Measurements from ENCODE around the gene SP8. TPM values are rescaled to one million over a fixed set of nuclear protein-coding genes. Genes with fewer than 3 reads are reported as not detected.

SP8 gene
- total and polyA plus RNA-seq, 3 donors from 2014 or later, result 0.26 to 2.2 (median 2.1) TPM

DNA sequence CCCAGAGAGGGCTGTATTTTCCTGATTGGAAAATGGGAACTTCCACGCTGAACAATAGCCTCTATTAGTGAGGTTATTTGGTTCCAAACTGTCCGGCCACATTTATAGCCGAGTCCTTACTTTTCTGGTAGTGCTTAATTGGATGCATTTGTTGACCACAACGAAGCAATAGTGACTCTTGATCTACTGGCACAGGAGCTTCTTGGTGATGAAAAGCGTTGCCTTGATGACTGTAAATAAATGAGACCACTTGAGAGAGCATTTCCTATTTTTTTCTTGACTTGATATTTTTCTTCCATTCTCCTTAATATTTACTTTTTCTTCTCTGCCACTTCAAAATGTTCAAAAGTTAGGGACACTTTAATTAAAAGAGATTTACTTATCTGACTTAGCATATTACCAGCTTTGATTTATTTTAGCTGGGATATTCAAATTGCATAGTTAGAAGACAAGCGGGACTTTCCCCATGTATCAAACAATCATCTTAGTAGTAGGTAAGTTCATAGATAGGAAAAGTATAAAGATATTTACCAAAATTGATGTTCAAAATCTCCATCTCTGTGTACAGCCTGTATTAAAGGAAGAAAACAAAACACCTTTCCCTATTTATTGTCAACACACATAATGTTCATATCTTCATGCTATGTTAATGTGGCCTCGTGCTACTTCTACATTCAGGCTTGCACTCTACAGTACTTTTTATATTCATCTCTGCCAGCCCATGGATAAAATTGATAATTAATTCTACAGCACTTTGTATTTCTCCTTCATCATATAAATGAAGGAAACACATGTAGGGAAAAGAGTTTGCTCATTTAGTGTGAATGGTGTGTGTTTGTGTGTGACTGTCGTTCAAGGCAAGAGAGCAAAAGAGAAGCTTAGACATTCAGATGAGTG, 5.1 kb upstream of the SP8 start:
- intact Hi-C loops (cut with DNase I; ENCODE audit: low total_unique reads), result no loop called here
- Histone ChIP-seq H3K27me3 (peaks cover 7% of the 10 kb centered on the region), H3K27ac (no peak overlapping the region), H3K9me3 (no peaks in the 10 kb centered on the region), H3K4me3 (no peak overlapping the region), H3K36me3 (ENCODE audit: low read depth, missing control alignments) (no peaks in the 10 kb centered on the region), H3K4me1 (no peaks in the 10 kb centered on the region)
- TF ChIP-seq, protein P1, sequence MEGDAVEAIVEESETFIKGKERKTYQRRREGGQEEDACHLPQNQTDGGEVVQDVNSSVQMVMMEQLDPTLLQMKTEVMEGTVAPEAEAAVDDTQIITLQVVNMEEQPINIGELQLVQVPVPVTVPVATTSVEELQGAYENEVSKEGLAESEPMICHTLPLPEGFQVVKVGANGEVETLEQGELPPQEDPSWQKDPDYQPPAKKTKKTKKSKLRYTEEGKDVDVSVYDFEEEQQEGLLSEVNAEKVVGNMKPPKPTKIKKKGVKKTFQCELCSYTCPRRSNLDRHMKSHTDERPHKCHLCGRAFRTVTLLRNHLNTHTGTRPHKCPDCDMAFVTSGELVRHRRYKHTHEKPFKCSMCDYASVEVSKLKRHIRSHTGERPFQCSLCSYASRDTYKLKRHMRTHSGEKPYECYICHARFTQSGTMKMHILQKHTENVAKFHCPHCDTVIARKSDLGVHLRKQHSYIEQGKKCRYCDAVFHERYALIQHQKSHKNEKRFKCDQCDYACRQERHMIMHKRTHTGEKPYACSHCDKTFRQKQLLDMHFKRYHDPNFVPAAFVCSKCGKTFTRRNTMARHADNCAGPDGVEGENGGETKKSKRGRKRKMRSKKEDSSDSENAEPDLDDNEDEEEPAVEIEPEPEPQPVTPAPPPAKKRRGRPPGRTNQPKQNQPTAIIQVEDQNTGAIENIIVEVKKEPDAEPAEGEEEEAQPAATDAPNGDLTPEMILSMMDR (IDR thresholded peaks at IDR 0.05), result no peak
- no peak for TF ChIP-seq POLR2A (IDR thresholded peaks at IDR 0.05)
- WGBS, 2 donors, result 11 to 13% methylated on average over 8 of the region's 8 CpGs
- DNase-seq, result no peak

DNA sequence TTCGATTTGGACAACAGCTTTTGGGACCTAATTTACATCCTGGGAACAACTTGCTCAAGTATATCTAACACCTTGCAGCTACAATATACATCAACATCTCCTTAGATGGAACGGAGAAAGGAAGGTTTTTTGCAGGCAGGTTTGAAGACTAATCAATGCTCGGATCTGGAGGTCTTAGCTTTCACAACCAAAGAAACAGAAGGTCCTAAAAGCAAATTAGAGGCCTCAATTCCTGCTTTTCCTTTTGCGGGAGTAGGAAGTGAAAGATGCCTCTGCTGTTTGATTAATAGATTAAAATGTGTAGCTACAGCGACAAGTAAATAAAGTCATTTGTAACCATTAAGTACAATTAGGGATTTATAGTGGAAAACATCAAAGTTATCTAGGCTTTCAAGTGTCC, 3.7 kb upstream of the SP8 start:
- no peak for DNase-seq
- no peak overlapping the region for H3K4me3 ChIP-seq
- intact Hi-C loops (cut with DNase I; ENCODE audit: low total_unique reads), result no loop called here

DNA sequence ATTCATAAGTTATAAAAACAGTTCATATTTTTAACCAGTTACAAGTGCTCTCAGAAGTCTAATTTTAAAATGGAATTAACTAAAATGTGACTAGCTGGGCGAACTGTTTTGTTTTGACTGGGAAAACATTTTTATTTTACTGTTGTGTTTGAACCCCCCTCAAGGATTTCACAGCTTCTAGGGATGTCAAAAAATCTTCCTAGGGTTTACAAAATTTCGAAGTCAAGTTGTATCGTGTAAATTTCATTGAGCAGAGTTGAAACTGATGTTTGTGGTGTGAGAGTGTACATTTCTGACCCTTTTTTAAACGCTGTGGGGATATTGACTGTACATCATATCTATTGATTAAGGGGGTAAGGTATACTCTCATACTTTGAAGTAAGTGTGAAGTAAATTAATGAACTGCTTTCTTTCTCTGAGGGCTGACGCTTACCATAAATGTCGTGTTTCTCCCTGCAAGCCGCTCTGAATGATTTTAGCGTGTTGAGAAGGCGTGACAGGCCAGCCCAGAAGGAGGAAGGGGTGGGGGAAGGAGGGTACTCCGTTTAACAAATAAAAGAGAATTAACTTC, 1.8 kb upstream of the SP8 start:
- Histone ChIP-seq H3K9me3 (no peaks in the 10 kb centered on the region), H3K36me3 (ENCODE audit: low read depth, missing control alignments) (no peaks in the 10 kb centered on the region), H3K27ac (no peak overlapping the region), H3K4me1 (peaks cover 6% of the 10 kb centered on the region), H3K4me3 (no peak overlapping the region), H3K27me3 (peaks cover 7% of the 10 kb centered on the region)
- WGBS, 2 donors, result 17 to 19% methylated on average over 10 of the region's 10 CpGs
- intact Hi-C loops (cut with DNase I; ENCODE audit: low total_unique reads), result no loop called here
- TF ChIP-seq, protein P1 (IDR thresholded peaks at IDR 0.05), result no peak
- no peak for TF ChIP-seq POLR2A (IDR thresholded peaks at IDR 0.05)
- no peak for DNase-seq

More for the DNA sequence above, 3.7 kb upstream of the SP8 start:
- Histone ChIP-seq H3K4me1 (peaks cover 6% of the 10 kb centered on the region), H3K9me3 (no peaks in the 10 kb centered on the region), H3K36me3 (ENCODE audit: low read depth, missing control alignments) (no peaks in the 10 kb centered on the region), H3K27ac (no peak overlapping the region), H3K27me3 (peaks cover 7% of the 10 kb centered on the region)
- no peak for TF ChIP-seq POLR2A (IDR thresholded peaks at IDR 0.05)
- TF ChIP-seq, protein P1 (IDR thresholded peaks at IDR 0.05), result no peak
- WGBS, 2 donors, result 3 to 7% methylated on average over 5 of the region's 5 CpGs

DNA sequence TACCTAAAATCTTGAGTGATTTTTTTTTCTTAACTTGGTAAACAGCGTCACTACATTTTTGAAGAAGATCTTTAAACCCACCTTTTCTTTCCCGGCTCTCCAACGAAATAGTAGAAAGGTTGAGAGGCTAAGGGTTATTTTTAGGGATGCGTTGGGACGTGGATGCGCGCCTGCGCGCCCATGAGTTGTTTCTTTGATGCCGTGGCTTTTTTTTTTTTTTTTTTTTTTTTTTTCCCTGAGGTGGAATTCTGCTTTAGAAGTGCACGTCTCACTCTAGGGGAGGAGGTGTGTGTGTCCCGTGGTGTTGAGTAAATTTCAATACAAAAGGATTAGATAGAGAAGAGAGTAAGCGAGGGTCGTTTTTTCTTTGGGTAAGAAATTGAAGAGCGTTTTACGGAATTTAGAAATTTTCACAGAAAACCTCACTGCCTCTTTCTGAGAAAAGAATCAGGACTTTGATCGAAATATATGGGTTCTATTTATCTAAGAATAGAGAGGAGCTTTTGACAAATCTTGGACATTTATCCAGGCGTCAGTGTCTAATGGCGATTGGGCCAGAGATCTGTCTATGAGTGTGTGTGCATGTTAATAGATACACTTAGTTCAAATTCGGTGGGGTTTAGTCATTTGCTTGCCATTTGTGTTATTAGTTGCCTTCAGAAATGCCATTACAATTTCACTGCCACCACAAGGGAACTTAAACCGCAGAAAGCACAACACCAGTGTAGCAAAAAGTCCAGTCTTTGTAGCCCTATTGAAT, 1.2 kb upstream of the SP8 start:
- Histone ChIP-seq H3K4me3 (peak overlapping the region in 1 of 2 donors; percentile 56), H3K4me1 (peaks cover 6% of the 10 kb centered on the region), H3K27me3 (peaks cover 7% of the 10 kb centered on the region), H3K9me3 (no peaks in the 10 kb centered on the region), H3K36me3 (ENCODE audit: low read depth, missing control alignments) (no peaks in the 10 kb centered on the region), H3K27ac (no peak overlapping the region)
- WGBS, 2 donors, result 8 to 9% methylated on average over 21 of the region's 21 CpGs
- no peak for DNase-seq
- intact Hi-C loops (cut with DNase I; ENCODE audit: low total_unique reads), result no loop called here
- TF ChIP-seq, protein P1 (IDR thresholded peaks at IDR 0.05), result no peak
- no peak for TF ChIP-seq POLR2A (IDR thresholded peaks at IDR 0.05)

All from testis (tissue), 3 donors.